Measurements from ENCODE around the gene HIVEP3. TPM values are rescaled to one million over a fixed set of nuclear protein-coding genes. Genes with fewer than 3 reads are reported as not detected.

HIVEP3 gene
- total and polyA plus RNA-seq, 2 donors, result 2.8 to 3.1 TPM

GRCh38 chr1:41811051-41811795 is 107.5 kb downstream of the HIVEP3 start:
- no peak overlapping the region for H3K4me3 ChIP-seq (ENCODE audit: low read depth, low read length)
- no peaks in the 10 kb centered on the region for H3K4me1 ChIP-seq (ENCODE audit: insufficient read depth)
- H3K27ac ChIP-seq (ENCODE audit: low read depth), result no peak overlapping the region
- WGBS, result 69% methylated on average over 7 of the region's 7 CpGs
- H3K36me3 ChIP-seq (ENCODE audit: insufficient read depth), result no peaks in the 10 kb centered on the region
- no peak for DNase-seq (ENCODE audit: extremely low spot score)

DNA sequence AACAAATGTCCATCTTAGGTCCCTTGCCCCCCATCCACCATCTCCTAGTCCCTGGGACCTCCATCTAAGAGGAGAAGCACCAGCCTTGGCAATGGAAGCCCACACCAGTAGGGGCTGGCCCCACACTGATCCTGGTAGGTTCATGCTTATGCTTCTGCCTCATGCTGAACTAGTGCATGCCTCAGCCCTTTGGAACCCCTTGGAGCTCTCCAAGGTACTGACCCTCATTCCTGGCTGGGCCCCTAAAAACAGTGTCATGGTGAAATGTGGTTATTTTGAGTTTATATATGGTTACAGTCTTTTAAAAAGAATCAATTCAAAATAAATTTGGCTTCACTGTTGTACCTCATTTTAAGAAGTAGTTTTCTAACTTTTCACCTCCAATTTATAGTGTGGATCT is 108.3 kb downstream of the HIVEP3 start:
- H3K4me1 ChIP-seq (ENCODE audit: insufficient read depth), result no peaks in the 10 kb centered on the region
- H3K4me3 ChIP-seq (ENCODE audit: low read depth, low read length), result no peak overlapping the region
- no peak overlapping the region for H3K27ac ChIP-seq (ENCODE audit: low read depth)
- no peaks in the 10 kb centered on the region for H3K36me3 ChIP-seq (ENCODE audit: insufficient read depth)
- no peak for DNase-seq (ENCODE audit: extremely low spot score)

DNA sequence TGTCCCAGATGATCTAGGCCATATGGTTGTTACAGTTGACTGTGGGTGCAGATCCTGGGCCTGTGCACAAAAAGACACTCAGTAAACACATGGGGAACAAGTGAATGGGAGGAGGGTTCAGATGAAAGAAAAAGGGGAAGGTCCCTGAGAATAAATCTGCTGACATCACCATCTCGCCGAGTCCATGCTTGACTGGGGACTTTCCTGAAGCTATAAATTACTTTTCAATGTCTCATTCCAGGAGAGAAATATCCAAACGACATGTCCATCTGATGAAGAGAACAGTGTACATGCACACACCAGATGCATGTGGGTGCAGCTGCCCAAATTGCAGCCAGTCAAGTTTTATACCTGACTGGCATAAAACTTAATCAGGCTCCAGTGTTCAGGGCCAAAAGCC is 109.0 kb downstream of the HIVEP3 start:
- H3K27ac ChIP-seq (ENCODE audit: low read depth), result no peak overlapping the region
- 65% methylated on average over 3 of the region's 3 CpGs for WGBS
- no peak for DNase-seq (ENCODE audit: extremely low spot score)
- H3K36me3 ChIP-seq (ENCODE audit: insufficient read depth), result no peaks in the 10 kb centered on the region
- H3K4me1 ChIP-seq (ENCODE audit: insufficient read depth), result no peaks in the 10 kb centered on the region
- no peak overlapping the region for H3K4me3 ChIP-seq (ENCODE audit: low read depth, low read length)

- no peak overlapping the region for H3K4me3 ChIP-seq (ENCODE audit: low read depth, low read length)
- WGBS, result 85% methylated on average over 6 of the region's 6 CpGs
- no peak for DNase-seq (ENCODE audit: extremely low spot score)
- no peaks in the 10 kb centered on the region for H3K36me3 ChIP-seq (ENCODE audit: insufficient read depth)
- no peaks in the 10 kb centered on the region for H3K4me1 ChIP-seq (ENCODE audit: insufficient read depth)
- H3K27ac ChIP-seq (ENCODE audit: low read depth), result no peak overlapping the region
Measured at GRCh38 chr1:41807390-41807789, 111.3 kb downstream of the HIVEP3 start.

- no peaks in the 10 kb centered on the region for H3K36me3 ChIP-seq (ENCODE audit: insufficient read depth)
- DNase-seq (ENCODE audit: extremely low spot score), result no peak
- no peak overlapping the region for H3K27ac ChIP-seq (ENCODE audit: low read depth)
- no peak overlapping the region for H3K4me3 ChIP-seq (ENCODE audit: low read depth, low read length)
- 87% methylated on average over 17 of the region's 17 CpGs for WGBS
- no peaks in the 10 kb centered on the region for H3K4me1 ChIP-seq (ENCODE audit: insufficient read depth)
Measured at GRCh38 chr1:41806472-41807155, 112.1 kb downstream of the HIVEP3 start.

- no peak overlapping the region for H3K27ac ChIP-seq (ENCODE audit: low read depth)
- DNase-seq (ENCODE audit: extremely low spot score), result no peak
- H3K4me3 ChIP-seq (ENCODE audit: low read depth, low read length), result no peak overlapping the region
- WGBS, result 88% methylated on average over 8 of the region's 8 CpGs
- no peaks in the 10 kb centered on the region for H3K4me1 ChIP-seq (ENCODE audit: insufficient read depth)
- H3K36me3 ChIP-seq (ENCODE audit: insufficient read depth), result no peaks in the 10 kb centered on the region
Measured at GRCh38 chr1:41805771-41806471, 112.8 kb downstream of the HIVEP3 start.

- Histone ChIP-seq H3K4me3 (ENCODE audit: low read depth, low read length) (no peak overlapping the region), H3K4me1 (ENCODE audit: insufficient read depth) (no peaks in the 10 kb centered on the region), H3K27ac (ENCODE audit: low read depth) (no peak overlapping the region), H3K36me3 (ENCODE audit: insufficient read depth) (no peaks in the 10 kb centered on the region)
- WGBS, result 74% methylated on average over 5 of the region's 5 CpGs
- DNase-seq (ENCODE audit: extremely low spot score), result no peak
Measured at GRCh38 chr1:41804176-41804575, 114.5 kb downstream of the HIVEP3 start.

- Histone ChIP-seq H3K4me1 (ENCODE audit: insufficient read depth) (no peaks in the 10 kb centered on the region), H3K27ac (ENCODE audit: low read depth) (no peak overlapping the region), H3K4me3 (ENCODE audit: low read depth, low read length) (no peak overlapping the region), H3K36me3 (ENCODE audit: insufficient read depth) (no peaks in the 10 kb centered on the region)
- no peak for DNase-seq (ENCODE audit: extremely low spot score)
- WGBS, result 79% methylated on average over 4 of the region's 4 CpGs
Measured at GRCh38 chr1:41803656-41804055, 115.1 kb downstream of the HIVEP3 start.

GRCh38 chr1:41802532-41803501 is 115.9 kb downstream of the HIVEP3 start:
- H3K4me3 ChIP-seq (ENCODE audit: low read depth, low read length), result no peak overlapping the region
- H3K27ac ChIP-seq (ENCODE audit: low read depth), result no peak overlapping the region
- no peaks in the 10 kb centered on the region for H3K36me3 ChIP-seq (ENCODE audit: insufficient read depth)
- DNase-seq (ENCODE audit: extremely low spot score), result no peak
- 74% methylated on average over 4 of the region's 4 CpGs for WGBS
- H3K4me1 ChIP-seq (ENCODE audit: insufficient read depth), result no peaks in the 10 kb centered on the region

GRCh38 chr1:41800311-41800829 is 118.4 kb downstream of the HIVEP3 start:
- Histone ChIP-seq H3K4me3 (ENCODE audit: low read depth, low read length) (no peak overlapping the region), H3K36me3 (ENCODE audit: insufficient read depth) (no peaks in the 10 kb centered on the region), H3K27ac (ENCODE audit: low read depth) (no peak overlapping the region), H3K4me1 (ENCODE audit: insufficient read depth) (no peaks in the 10 kb centered on the region)
- no peak for DNase-seq (ENCODE audit: extremely low spot score)
- WGBS, result 40% methylated on average over 2 of the region's 2 CpGs

DNA sequence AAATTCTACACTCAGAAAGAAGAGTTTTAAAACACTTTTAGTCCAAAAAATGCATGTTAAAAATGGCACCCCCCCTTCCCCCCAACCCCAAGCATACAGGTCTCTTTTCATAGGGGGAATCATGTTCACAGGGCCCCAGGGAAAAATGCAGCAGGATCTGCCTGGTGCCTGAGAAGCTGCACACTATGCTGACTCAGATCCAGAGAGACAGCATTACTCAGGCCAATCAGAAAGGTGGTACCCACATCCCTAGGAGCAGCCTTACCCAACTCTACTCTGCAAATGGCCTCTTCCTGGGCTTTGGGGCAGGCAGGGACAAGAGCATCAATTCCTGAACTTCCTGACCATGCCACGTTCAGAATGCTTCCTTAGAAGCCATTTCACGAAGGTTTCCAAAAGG is 119.0 kb downstream of the HIVEP3 start:
- no peak for DNase-seq (ENCODE audit: extremely low spot score)
- WGBS, result 38% methylated on average over 2 of the region's 2 CpGs
- Histone ChIP-seq H3K27ac (ENCODE audit: low read depth) (no peak overlapping the region), H3K4me3 (ENCODE audit: low read depth, low read length) (no peak overlapping the region), H3K36me3 (ENCODE audit: insufficient read depth) (no peaks in the 10 kb centered on the region), H3K4me1 (ENCODE audit: insufficient read depth) (no peaks in the 10 kb centered on the region)

DNA sequence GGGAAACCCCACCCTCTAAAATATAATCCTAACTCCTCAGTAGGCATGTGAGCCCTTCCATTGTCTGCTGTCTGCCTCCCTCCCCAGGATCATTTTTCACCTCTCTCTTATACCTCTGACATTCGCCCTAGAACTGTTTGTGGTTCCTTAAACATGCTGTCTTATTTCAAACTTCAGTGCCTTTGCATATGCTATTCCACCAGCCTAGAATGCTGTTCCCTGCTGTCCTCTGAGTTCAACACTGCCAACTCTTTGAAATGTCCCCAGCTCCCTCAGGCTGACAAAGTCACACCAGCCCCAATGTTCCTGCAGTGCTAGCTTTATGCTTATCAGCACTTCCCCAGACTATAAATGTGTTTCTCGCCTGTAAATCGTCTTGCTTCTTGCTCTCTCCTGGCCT is 119.5 kb downstream of the HIVEP3 start:
- DNase-seq (ENCODE audit: extremely low spot score), result no peak
- WGBS, result 79% methylated on average over 3 of the region's 3 CpGs
- H3K36me3 ChIP-seq (ENCODE audit: insufficient read depth), result no peaks in the 10 kb centered on the region

DNA sequence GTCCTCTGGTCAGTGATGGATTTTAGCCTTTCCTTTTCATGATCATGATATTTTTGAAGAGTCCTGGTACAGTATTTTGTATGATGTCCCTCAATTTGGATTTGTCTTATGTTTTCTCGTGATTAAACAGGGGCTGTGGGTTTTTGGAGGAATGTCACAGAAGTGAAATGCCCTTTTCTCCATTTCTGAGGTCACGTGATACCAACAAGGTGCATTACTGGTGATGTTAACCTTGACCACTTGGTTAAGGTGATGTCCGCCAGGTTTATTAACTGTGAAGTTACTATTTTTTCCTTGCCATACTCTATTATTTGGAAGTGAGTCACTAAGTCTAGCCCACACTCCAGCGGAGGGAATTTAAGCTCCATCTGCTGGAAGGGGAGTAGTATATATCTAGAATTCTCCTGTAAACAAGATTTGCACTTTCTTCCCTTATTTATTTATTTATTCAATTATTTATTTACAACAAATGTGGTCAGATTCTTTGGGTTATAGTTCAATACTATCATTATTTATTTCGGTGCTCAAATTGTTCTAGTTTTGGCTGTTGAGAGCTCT is 123.4 kb downstream of the HIVEP3 start:
- Histone ChIP-seq H3K4me3 (ENCODE audit: low read depth, low read length) (no peak overlapping the region), H3K36me3 (ENCODE audit: insufficient read depth) (no peaks in the 10 kb centered on the region), H3K4me1 (ENCODE audit: insufficient read depth) (no peaks in the 10 kb centered on the region), H3K27ac (ENCODE audit: low read depth) (no peak overlapping the region)
- 81% methylated on average over 5 of the region's 5 CpGs for WGBS
- no peak for DNase-seq (ENCODE audit: extremely low spot score)

More for the DNA sequence above, 119.5 kb downstream of the HIVEP3 start:
- no peak overlapping the region for H3K4me3 ChIP-seq (ENCODE audit: low read depth, low read length)
- no peaks in the 10 kb centered on the region for H3K4me1 ChIP-seq (ENCODE audit: insufficient read depth)
- H3K27ac ChIP-seq (ENCODE audit: low read depth), result no peak overlapping the region

Data from urinary bladder (tissue), 4 donors.